PC-9 (cell line): ENCODE results near the gene ARID5B.

ENCODE experiments used
- CTCF ChIP-seq: fragments of 200-600 bp; sonication (generic); conservative IDR thresholded peaks from 2 replicates; pipeline ENCODE4 v1.6.1; 2017; ENCODE audit warnings: mixed run types, antibody characterized with exemption, mild to moderate bottlenecking, moderate library complexity
- EZH2 ChIP-seq: fragments of 200-600 bp; sonication (generic); IDR thresholded peaks from 2 replicates; pipeline ENCODE4 v1.8.0; 2017; ENCODE audit warnings: antibody characterized with exemption, low read depth

- TF ChIP-seq CTCF (no peak), EZH2 (no peak)
These were observed 49.2 kb upstream of the ARID5B start for GRCh38 chr10:61852261-61852660.
